Stimulated activated CD8-positive, alpha-beta memory T cell treated with anti-CD3 and anti-CD28 coated beads, Interleukin-2, amount 100 ng/mL, for 1 hour (primary cell): ENCODE measurements around the gene DNAI4.
"Not testable (repeated sequence)": the region's sequence is repeated elsewhere in the genome, so short reads cannot be mapped to it uniquely, and the experiment has no call there.

Experiments
- DNase-seq, 2 donors: peaks; one replicate each; pipeline ENCODE4 v3.0.0-alpha.2; 2020; ENCODE audit warnings: low read depth in 2 of 2

DNAI4 gene

DNA sequence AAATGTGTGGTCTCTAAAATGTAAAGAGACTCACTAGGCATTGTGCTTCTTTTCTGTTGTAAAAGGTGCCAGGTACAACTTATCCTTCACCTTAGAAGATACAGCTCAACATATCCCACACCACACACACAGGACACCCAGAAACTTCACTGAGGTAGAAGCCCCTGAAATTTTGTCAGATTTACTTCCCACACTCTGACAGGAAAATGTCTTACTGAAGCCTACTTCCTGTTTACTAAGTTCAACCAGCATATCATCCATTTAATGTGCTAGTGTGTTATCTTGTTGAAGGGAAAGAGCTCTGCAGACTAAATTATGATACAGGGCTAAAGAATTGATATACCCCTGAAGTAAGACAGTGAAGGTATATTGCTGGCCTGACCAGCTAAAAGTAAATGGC is 83.7 kb downstream of the DNAI4 start:
- no peak for DNase-seq

GRCh38 chr1:66834926-66835325 is 89.7 kb downstream of the DNAI4 start:
- DNase-seq = no peak

DNA sequence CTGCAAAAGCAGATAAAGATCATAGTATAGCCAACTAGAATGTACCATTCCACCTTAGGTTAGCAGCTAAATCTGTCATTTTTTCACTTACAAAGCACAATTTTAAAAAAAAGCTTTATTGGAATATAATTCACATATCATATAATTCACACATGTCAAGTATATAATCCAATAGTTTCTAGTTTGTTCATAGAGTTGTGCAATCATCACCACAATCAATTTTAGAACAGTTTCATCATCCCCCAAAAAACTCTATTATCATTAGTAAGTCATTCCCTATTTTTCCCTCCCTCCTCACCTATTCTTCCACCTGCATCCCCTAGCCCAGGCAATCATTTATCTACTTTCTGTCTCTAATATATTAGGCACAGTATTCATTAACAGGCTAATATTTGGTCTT is 91.5 kb downstream of the DNAI4 start:
- DNase-seq = no peak

GRCh38 chr1:66831529-66832239 is 93.0 kb downstream of the DNAI4 start:
- no peak for DNase-seq

GRCh38 chr1:66824771-66825170 is 99.9 kb downstream of the DNAI4 start:
- no peak for DNase-seq

DNA sequence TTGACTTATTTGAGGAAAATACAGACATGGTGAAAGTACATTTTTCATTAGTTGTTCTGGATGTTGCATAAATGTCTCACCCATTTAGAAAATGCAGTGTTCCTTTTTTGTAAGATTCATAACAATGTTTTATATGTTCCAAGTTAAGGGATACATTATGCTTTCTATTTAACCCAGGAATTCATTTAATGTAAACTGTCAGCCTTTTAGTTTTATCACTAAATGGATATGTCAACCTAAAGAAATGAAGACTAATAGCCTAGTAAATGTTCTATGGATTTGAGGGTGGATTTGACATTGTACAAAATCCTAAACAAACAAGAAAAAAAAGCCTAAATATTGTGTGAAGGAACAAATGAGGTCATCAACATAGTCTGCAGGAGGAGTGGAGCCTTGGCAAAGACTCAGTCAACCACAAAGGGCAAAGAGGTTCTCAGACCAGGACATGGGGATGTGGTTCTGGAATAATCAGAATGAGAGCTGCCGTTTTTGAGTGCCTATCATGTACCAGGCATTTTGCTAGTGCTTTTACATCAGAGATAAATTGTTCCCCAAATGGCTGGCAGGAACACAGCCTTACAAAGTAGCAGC is 114.8 kb downstream of the DNAI4 start:
- no peak for DNase-seq

DNA sequence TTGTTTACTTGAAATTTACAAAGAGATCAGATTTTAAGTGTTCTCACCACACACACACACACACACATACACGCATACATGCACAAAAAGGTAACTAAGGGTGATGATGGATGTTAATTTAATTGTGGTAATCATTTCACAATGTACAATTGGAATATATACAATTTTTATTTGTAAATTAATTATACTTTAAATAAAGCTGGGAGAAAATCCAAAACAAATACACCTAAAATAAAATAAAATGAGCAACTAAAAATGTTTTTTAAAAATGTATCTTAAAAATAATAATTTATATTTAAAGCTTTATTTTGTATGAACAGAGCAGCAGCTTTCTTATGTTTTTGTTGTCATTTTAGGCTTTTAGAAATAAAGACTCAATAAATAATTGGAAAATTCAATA is 115.4 kb downstream of the DNAI4 start:
- no peak for DNase-seq

DNA sequence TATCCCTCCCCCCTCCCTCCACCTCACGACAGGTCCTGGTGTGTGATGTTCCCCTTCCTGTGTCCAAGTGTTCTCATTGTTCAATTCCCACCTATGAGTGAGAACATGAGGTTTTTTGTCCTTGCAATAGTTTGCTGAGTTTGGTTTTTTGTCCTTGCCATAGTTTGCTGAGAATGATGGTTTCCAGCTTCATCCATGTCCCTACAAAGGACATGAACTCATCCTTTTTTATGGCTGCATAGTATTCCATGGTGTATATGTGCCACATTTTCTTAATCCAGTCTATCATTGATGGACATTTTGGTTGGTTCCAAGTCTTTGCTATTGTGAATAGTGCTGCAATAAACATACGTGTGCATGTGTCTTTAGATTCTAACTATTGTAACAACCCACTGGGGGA is 128.8 kb downstream of the DNAI4 start:
- DNase-seq = not testable (repeated sequence)

- no peak for DNase-seq
Observed at GRCh38 chr1:66791621-66792610, 132.7 kb downstream of the DNAI4 start.

DNA sequence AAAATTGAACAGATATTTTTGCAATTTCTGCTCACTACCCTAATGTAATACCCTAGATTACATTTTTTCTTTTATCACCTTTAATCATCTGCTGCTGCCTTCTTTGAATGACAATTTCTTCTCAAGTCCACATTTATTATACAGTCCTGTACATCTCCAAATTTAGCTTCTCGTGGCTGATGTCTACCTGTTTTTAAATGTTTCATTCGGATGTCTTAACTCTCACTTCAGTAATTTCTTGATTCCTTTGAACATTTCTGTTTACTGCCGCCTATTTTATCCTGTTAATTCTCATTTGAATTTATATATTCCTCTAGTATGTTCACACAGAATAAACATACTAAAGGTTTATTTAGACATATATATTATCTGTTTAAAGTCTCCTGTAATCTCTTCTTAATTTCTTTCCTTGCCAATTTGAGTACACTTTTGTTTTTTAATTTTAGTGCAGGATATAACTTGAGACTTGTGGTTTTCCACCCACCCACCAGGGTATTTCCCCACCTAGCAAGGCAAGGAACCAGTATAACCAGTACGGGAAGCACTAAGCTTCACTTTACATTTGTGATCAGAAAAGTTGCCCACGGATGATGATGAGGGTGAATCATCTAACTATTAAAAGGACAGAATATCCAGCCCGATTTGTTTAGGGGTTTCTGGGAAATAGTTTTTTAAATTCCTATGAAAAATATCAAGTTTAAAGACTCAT is 136.3 kb downstream of the DNAI4 start:
- DNase-seq = peak in 1 of 2 donors; percentile 17

DNA sequence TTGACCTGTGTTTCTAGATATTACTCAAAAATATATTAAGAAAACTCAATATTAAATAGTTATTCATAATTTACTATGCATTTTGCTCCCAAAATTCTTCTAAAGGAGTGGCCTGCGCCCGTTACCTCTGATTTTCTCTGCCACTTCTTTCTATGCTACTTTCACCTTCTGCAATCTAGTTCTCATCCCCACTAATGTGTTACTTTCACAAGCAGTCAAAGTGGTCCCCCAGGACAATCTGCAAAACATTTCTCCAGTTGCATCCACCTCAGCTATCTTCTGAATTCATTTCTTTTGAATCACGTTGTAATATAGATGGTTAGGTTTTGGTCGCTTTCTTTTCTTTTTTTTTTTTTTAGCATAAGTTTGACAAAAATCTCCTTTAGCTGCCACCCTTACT is 137.0 kb downstream of the DNAI4 start:
- no peak for DNase-seq

GRCh38 chr1:66785800-66786199 is 138.9 kb downstream of the DNAI4 start:
- not testable (repeated sequence) for DNase-seq

DNA sequence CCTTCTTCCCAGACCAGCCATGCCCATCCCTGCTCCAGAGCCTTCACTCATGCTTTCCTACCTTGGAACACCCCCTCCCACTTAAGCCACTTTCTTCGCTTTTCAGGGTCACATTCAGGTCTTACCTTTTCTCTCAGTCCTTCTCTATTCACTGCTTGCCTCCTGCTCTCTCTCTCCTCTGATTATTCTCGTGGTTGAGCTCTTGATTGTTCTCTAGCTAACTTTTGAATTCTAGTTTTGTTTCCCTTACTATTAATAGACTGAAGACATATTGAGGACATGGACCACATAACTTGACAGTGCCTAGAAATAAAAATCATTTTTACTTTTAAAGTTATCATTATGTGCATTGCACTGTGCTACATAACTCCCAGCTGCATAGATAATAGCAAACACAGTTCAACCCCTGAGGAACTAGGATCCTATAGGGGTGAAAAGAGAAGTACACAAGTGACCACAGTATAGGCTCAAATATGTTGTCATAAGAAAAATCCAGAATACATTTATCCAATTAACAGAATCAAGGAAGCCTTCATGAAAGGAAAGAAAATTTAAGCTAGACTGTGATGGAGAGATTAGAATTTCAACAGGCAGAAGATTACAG is 145.1 kb downstream of the DNAI4 start:
- no peak for DNase-seq

DNA sequence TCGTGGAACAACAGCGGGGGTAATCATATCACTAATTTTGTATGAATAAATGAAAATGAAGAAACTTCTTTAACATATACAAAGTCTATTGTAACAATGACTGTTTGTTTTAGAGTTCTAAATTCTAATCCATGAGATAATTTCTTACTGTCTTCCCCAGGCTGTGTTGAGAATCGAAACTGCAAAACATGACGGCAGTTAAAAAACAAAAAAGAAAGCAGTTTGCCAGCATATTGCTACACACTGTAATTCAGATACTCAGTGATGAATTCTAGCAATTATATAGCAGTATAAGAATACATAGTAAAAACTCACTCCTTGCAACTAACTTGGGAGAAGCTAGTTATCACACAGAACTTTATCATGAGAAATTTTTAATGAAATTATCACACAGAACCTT is 145.7 kb downstream of the DNAI4 start:
- no peak for DNase-seq

DNA sequence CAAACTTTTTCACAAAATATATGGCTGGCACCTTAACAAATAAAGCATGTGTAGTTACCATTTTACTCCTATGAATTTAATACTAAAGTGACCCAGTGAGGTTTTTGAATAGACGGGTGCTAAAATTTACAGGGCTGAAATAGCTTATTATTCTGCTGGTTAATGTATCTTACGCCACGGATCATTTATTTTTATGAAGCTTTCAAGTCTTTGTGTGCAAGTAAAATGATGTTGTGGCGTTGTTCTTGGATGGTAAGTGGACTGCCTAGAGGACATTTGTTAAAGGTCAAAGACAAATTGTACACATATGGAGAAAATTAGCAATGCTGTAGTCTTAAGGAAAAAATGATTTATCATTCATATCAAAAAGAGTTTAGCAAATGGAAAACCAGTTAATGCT is 146.4 kb downstream of the DNAI4 start:
- DNase-seq = no peak

DNA sequence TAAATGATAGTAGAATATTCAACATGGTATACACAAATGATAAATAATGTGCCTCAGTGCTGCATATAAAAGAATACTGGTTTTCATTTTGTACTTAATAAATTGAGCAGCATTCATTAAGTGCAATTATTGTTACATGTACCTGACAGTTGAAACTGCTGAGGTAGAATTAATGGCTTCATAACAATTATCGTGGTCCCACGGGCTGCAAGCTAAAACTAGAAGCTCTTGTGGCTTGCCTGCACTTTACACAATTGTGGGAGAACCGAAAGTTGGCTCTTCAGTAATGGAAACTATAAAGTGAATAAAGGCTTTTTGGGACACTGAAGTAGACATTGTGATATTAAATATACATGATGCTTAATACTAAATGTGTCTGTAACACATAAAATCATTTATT is 146.8 kb downstream of the DNAI4 start:
- DNase-seq = no peak

- DNase-seq = no peak
Observed at GRCh38 chr1:66775646-66776045, 149.0 kb downstream of the DNAI4 start.

GRCh38 chr1:66774438-66774837 is 150.2 kb downstream of the DNAI4 start:
- DNase-seq = no peak

- no peak for DNase-seq
Observed at GRCh38 chr1:66773227-66773626, 151.4 kb downstream of the DNAI4 start.

GRCh38 chr1:66770694-66771093 is 154.0 kb downstream of the DNAI4 start:
- DNase-seq = no peak

DNA sequence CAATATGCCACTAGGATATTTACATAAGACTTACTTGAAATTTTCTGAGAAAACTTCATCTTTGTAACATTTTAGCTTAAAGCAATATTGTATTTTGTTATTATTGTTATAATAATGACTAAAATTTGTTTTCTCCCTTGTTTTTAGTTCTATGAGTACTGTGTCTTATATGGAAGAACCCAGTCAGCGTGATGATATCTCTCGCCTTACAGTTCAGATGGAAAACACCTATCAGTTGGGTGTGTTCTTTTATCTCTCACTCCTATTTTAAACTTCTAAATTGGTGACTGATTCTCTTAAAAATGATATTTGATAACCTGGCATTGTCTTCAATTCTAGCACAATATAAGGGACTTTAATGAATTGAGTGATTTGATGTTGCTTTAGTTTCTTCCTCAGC is 154.4 kb downstream of the DNAI4 start:
- no peak for DNase-seq
